Stimulated activated CD4-positive, alpha-beta T cell treated with anti-CD3 and anti-CD28 coated beads, Interleukin-2, amount 100 ng/mL, for 4 hours (primary cell): ENCODE measurements around the gene OTUD4.
"Not testable (repeated sequence)": the region's sequence is repeated elsewhere in the genome, so short reads cannot be mapped to it uniquely, and the experiment has no call there.

Experiments used
- DNase-seq: peaks from one replicate; pipeline ENCODE4 v3.0.0-alpha.2; 2020; ENCODE audit warnings: low read depth

Gene OTUD4

GRCh38 chr4:145180298-145181090, at the start of gene OTUD4:
OTUD4 (minus strand) TSS chr4:145180589; CDS start chr4:145179973, 616 bp downstream.
- DNase-seq, result peak; percentile 97

- not testable (repeated sequence) for DNase-seq
Observed at GRCh38 chr4:145223228-145223627, 42.8 kb upstream of the OTUD4 start.

- DNase-seq, result not testable (repeated sequence)
Observed at GRCh38 chr4:145221529-145221928, 41.1 kb upstream of the OTUD4 start.

- no peak for DNase-seq
Observed at GRCh38 chr4:145219090-145219489, 38.7 kb upstream of the OTUD4 start.

GRCh38 chr4:145218251-145218650, 37.9 kb upstream of the OTUD4 start:
- DNase-seq, result no peak

- DNase-seq, result no peak
Observed at GRCh38 chr4:145217349-145217748, 37.0 kb upstream of the OTUD4 start.

GRCh38 chr4:145216535-145216934, 36.1 kb upstream of the OTUD4 start:
- no peak for DNase-seq

- DNase-seq, result no peak
Observed at GRCh38 chr4:145213245-145213644, 32.9 kb upstream of the OTUD4 start.

- no peak for DNase-seq
Observed at GRCh38 chr4:145207934-145208333, 27.5 kb upstream of the OTUD4 start.

GRCh38 chr4:145203410-145203809, 23.0 kb upstream of the OTUD4 start:
- DNase-seq, result no peak

GRCh38 chr4:145200366-145200765, 20.0 kb upstream of the OTUD4 start:
- no peak for DNase-seq

GRCh38 chr4:145199051-145199716, 18.8 kb upstream of the OTUD4 start:
- no peak for DNase-seq

GRCh38 chr4:145196747-145197146, 16.4 kb upstream of the OTUD4 start:
- DNase-seq, result no peak

- DNase-seq, result no peak
Observed at GRCh38 chr4:145195167-145195952, 15.0 kb upstream of the OTUD4 start.

- DNase-seq, result no peak
Observed at GRCh38 chr4:145189981-145190380, 9.6 kb upstream of the OTUD4 start.

- DNase-seq, result no peak
Observed at GRCh38 chr4:145186729-145187128, 6.3 kb upstream of the OTUD4 start.

- DNase-seq, result no peak
Observed at GRCh38 chr4:145183581-145183980, 3.2 kb upstream of the OTUD4 start.

GRCh38 chr4:145183023-145183422, 2.6 kb upstream of the OTUD4 start:
- DNase-seq, result no peak

- DNase-seq, result no peak
Observed at GRCh38 chr4:145182222-145182621, 1.8 kb upstream of the OTUD4 start.

- DNase-seq, result no peak
Observed at GRCh38 chr4:145181091-145181501, 707 bp upstream of the OTUD4 start.

- not testable (repeated sequence) for DNase-seq
Observed at GRCh38 chr4:145179861-145180297, 510 bp downstream of the OTUD4 start.

GRCh38 chr4:145179281-145179860, 1.0 kb downstream of the OTUD4 start:
- DNase-seq, result peak; percentile 80
